ENCODE measurements around the gene RCL1. TPM values are rescaled to one million over a fixed set of nuclear protein-coding genes. Genes with fewer than 3 reads are reported as not detected.
"Not testable (repeated sequence)": the region's sequence is repeated elsewhere in the genome, so short reads cannot be mapped to it uniquely, and the experiment has no call there.

Gene RCL1
- polyA plus RNA-seq, 3 donors: 2.2 to 3.0 (median 3.0) TPM

DNA sequence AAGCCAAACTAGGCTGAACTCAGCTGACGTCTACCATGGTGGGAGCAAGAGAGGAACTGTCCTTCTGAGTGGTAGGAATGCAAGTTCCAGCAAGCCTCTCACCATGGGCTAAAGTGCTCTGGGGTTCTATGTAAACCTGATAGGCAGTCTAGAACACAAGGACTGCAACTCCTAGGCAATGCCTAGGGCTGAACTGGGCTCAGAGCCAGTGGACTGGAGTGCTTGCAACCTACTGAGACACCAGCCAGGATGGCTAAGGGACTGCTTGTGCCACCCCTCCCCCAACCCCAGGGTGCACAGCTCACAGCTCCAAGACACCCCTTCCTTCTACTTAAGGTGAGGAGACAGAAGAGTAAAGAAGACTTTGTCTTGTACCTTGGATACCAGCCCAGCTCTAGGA, 12.1 kb upstream of the RCL1 start:
- Histone ChIP-seq H4K20me1 (ENCODE audit: insufficient read depth, low read length) (no peaks in the 10 kb centered on the region), H3K79me2 (ENCODE audit: insufficient read depth, low read length) (no peaks in the 10 kb centered on the region), H3K4me1 (ENCODE audit: control insufficient read depth in 1 of 2, insufficient read depth in 2 of 2, low read length in 2 of 2) (no peaks in the 10 kb centered on the region), H3K4me3 (replicated peaks in 1 of 3; ENCODE audit: low read depth in 2 of 3, low read length in 3 of 3) (no peak overlapping the region), H3K27ac (ENCODE audit: low read depth in 1 of 2, low read length in 2 of 2) (no peak overlapping the region), H3K9me3 (replicated peaks in 1 of 2; ENCODE audit: control insufficient read depth in 1 of 2, insufficient read depth in 1 of 2, low read length in 2 of 2) (no peaks in the 10 kb centered on the region), H3K9ac (ENCODE audit: insufficient read depth, low read length, poor library complexity, severe bottlenecking) (no peak overlapping the region), H2AFZ (ENCODE audit: insufficient read depth, low read depth, low read length, poor library complexity, severe bottlenecking) (no peak overlapping the region), H3K4me2 (replicated peaks; ENCODE audit: extremely low read depth, low read length, poor library complexity, severe bottlenecking) (no peak overlapping the region), H3K36me3 (replicated peaks in 1 of 2; ENCODE audit: control insufficient read depth in 1 of 2, insufficient read depth in 2 of 2, low read length in 2 of 2) (no peaks in the 10 kb centered on the region), H3K27me3 (ENCODE audit: control insufficient read depth in 2 of 2, insufficient read depth in 2 of 2, low read length in 2 of 2) (no peaks in the 10 kb centered on the region)
- WGBS (ENCODE audit: insufficient coverage): 88% methylated on average over 1 of the region's 1 CpG
- peaks cover 0 to 16% (median 8%) of the 10 kb centered on the region in 3 donors for H3K27me3 Mint-ChIP-seq (ENCODE audit: low read depth in 3 of 3)
- DNase-seq: no peak
- no peak overlapping the region for H3K4me3 Mint-ChIP-seq
- no peaks in the 10 kb centered on the region for H3K9me3 Mint-ChIP-seq
- no peaks in the 10 kb centered on the region for H3K36me3 Mint-ChIP-seq
- no peak for TF ChIP-seq CTCF (IDR thresholded peaks at IDR 0.05)
- no peak overlapping the region for H3K27ac Mint-ChIP-seq
- H3K4me1 Mint-ChIP-seq: peaks cover 6% of the 10 kb centered on the region
- intact Hi-C loops (cut with micrococcal nuclease): no loop called here

- H3K9me3 Mint-ChIP-seq: no peaks in the 10 kb centered on the region
- WGBS (ENCODE audit: insufficient coverage): 92% methylated on average over 2 of the region's 2 CpGs
- intact Hi-C loops (cut with micrococcal nuclease): no loop called here
Observed at GRCh38 chr9:4781408-4781807, 11.3 kb upstream of the RCL1 start.

DNA sequence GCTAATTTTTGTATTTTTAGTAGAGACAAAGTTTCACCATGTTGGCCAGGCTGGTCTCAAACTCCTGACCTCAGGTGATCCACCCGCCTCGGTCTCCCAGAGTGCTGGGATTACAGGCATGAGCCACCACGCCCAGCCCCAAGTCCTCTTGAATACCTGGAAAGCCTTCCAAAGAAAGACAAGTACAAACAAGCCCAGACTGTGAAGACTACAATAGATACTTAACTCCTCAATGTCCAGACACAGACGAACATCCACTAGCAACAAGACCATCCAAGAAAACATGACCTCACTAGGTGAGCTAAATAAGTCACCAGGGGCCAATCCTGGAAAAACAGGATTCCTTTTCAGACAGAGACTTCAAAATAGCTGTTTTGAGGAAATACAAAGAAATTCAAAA, 9.6 kb upstream of the RCL1 start:
- H3K36me3 Mint-ChIP-seq; H3K27ac Mint-ChIP-seq; H3K27me3 ChIP-seq (ENCODE audit: control insufficient read depth in 2 of 2, insufficient read depth in 2 of 2, low read length in 2 of 2); H3K9me3 ChIP-seq (replicated peaks in 1 of 2; ENCODE audit: control insufficient read depth in 1 of 2, insufficient read depth in 1 of 2, low read length in 2 of 2); intact Hi-C loops (cut with micrococcal nuclease); H3K4me1 Mint-ChIP-seq; H3K9ac ChIP-seq (ENCODE audit: insufficient read depth, low read length, poor library complexity, severe bottlenecking); DNase-seq; H3K36me3 ChIP-seq (replicated peaks in 1 of 2; ENCODE audit: control insufficient read depth in 1 of 2, insufficient read depth in 2 of 2, low read length in 2 of 2); H3K9me3 Mint-ChIP-seq; H2AFZ ChIP-seq (ENCODE audit: insufficient read depth, low read depth, low read length, poor library complexity, severe bottlenecking); H3K4me1 ChIP-seq (ENCODE audit: control insufficient read depth in 1 of 2, insufficient read depth in 2 of 2, low read length in 2 of 2); H3K4me3 ChIP-seq (replicated peaks in 1 of 3; ENCODE audit: low read depth in 2 of 3, low read length in 3 of 3); H4K20me1 ChIP-seq (ENCODE audit: insufficient read depth, low read length); H3K27ac ChIP-seq (ENCODE audit: low read depth in 1 of 2, low read length in 2 of 2); H3K4me3 Mint-ChIP-seq; H3K4me2 ChIP-seq (replicated peaks; ENCODE audit: extremely low read depth, low read length, poor library complexity, severe bottlenecking); H3K79me2 ChIP-seq (ENCODE audit: insufficient read depth, low read length): not testable (repeated sequence)
- whole genome bisulfite sequencing (ENCODE audit: insufficient coverage): 92% methylated on average over 2 of the region's 4 CpGs
- peaks cover 8 to 17% (median 9%) of the 10 kb centered on the region in 3 donors for H3K27me3 Mint-ChIP-seq (ENCODE audit: low read depth in 3 of 3)

More at GRCh38 chr9:4781408-4781807, 11.3 kb upstream of the RCL1 start:
- Histone ChIP-seq H3K9ac (ENCODE audit: insufficient read depth, low read length, poor library complexity, severe bottlenecking) (no peak overlapping the region), H3K27ac (ENCODE audit: low read depth in 1 of 2, low read length in 2 of 2) (no peak overlapping the region), H3K27me3 (ENCODE audit: control insufficient read depth in 2 of 2, insufficient read depth in 2 of 2, low read length in 2 of 2) (no peaks in the 10 kb centered on the region), H3K4me3 (replicated peaks in 1 of 3; ENCODE audit: low read depth in 2 of 3, low read length in 3 of 3) (no peak overlapping the region), H3K4me1 (ENCODE audit: control insufficient read depth in 1 of 2, insufficient read depth in 2 of 2, low read length in 2 of 2) (no peaks in the 10 kb centered on the region), H4K20me1 (ENCODE audit: insufficient read depth, low read length) (no peaks in the 10 kb centered on the region), H3K4me2 (replicated peaks; ENCODE audit: extremely low read depth, low read length, poor library complexity, severe bottlenecking) (no peak overlapping the region), H3K36me3 (replicated peaks in 1 of 2; ENCODE audit: control insufficient read depth in 1 of 2, insufficient read depth in 2 of 2, low read length in 2 of 2) (no peaks in the 10 kb centered on the region), H3K79me2 (ENCODE audit: insufficient read depth, low read length) (no peaks in the 10 kb centered on the region), H2AFZ (ENCODE audit: insufficient read depth, low read depth, low read length, poor library complexity, severe bottlenecking) (no peak overlapping the region), H3K9me3 (replicated peaks in 1 of 2; ENCODE audit: control insufficient read depth in 1 of 2, insufficient read depth in 1 of 2, low read length in 2 of 2) (no peaks in the 10 kb centered on the region)
- TF ChIP-seq CTCF (IDR thresholded peaks at IDR 0.05): no peak
- no peak for DNase-seq
- H3K27ac Mint-ChIP-seq: no peak overlapping the region
- peaks cover 6% of the 10 kb centered on the region for H3K4me1 Mint-ChIP-seq
- H3K27me3 Mint-ChIP-seq (ENCODE audit: low read depth in 3 of 3): peaks cover 0 to 16% (median 8%) of the 10 kb centered on the region in 3 donors
- no peaks in the 10 kb centered on the region for H3K36me3 Mint-ChIP-seq
- no peak overlapping the region for H3K4me3 Mint-ChIP-seq
